EL (cell line): ENCODE results near the gene ADORA2A.

Experiments
- DNase-seq: peaks from one replicate; pipeline ENCODE4 v3.0.0-alpha.2; 2016

The ADORA2A gene

GRCh38 chr22:24427500-24428164 is at the start of gene ADORA2A:
Gene ADORA2A (plus strand): TSS chr22:24427599. CDS start chr22:24433405, 5,806 bp downstream.
- DNase-seq, result no peak

GRCh38 chr22:24379536-24379935 is 47.9 kb upstream of the ADORA2A start:
- DNase-seq, result peak; percentile 56

- no peak for DNase-seq
Measured at GRCh38 chr22:24380220-24380904, 47.0 kb upstream of the ADORA2A start.

- no peak for DNase-seq
Measured at GRCh38 chr22:24380905-24381230, 46.5 kb upstream of the ADORA2A start.

- DNase-seq, result no peak
Measured at GRCh38 chr22:24383061-24383460, 44.3 kb upstream of the ADORA2A start.

GRCh38 chr22:24384131-24384530 is 43.3 kb upstream of the ADORA2A start:
- DNase-seq, result no peak

- DNase-seq, result no peak
Measured at GRCh38 chr22:24386937-24387471, 40.4 kb upstream of the ADORA2A start.

GRCh38 chr22:24389680-24390079 is 37.7 kb upstream of the ADORA2A start:
- no peak for DNase-seq

GRCh38 chr22:24390156-24390555 is 37.2 kb upstream of the ADORA2A start:
- DNase-seq, result no peak

GRCh38 chr22:24390576-24390975 is 36.8 kb upstream of the ADORA2A start:
- DNase-seq, result no peak

GRCh38 chr22:24391836-24392217 is 35.6 kb upstream of the ADORA2A start:
- DNase-seq, result peak; percentile 84

- peak; percentile 38 for DNase-seq
Measured at GRCh38 chr22:24392218-24392931, 35.0 kb upstream of the ADORA2A start.

GRCh38 chr22:24393012-24393559 is 34.3 kb upstream of the ADORA2A start:
- DNase-seq, result no peak

GRCh38 chr22:24393848-24394247 is 33.6 kb upstream of the ADORA2A start:
- no peak for DNase-seq

- DNase-seq, result no peak
Measured at GRCh38 chr22:24394254-24394653, 33.1 kb upstream of the ADORA2A start.

- no peak for DNase-seq
Measured at GRCh38 chr22:24398409-24398808, 29.0 kb upstream of the ADORA2A start.

GRCh38 chr22:24400034-24400725 is 27.2 kb upstream of the ADORA2A start:
- no peak for DNase-seq

- peak; percentile 40 for DNase-seq
Measured at GRCh38 chr22:24400726-24401596, 26.4 kb upstream of the ADORA2A start.

GRCh38 chr22:24401931-24402367 is 25.4 kb upstream of the ADORA2A start:
- no peak for DNase-seq

- DNase-seq, result peak; percentile 97
Measured at GRCh38 chr22:24402460-24403192, 24.8 kb upstream of the ADORA2A start.

- no peak for DNase-seq
Measured at GRCh38 chr22:24403346-24403745, 24.1 kb upstream of the ADORA2A start.
